ENCODE data around the gene CACNA1D.
A peak's percentile ranks its signal among the peaks of the same experiment; 100 is the strongest.

The CACNA1D gene

DNA sequence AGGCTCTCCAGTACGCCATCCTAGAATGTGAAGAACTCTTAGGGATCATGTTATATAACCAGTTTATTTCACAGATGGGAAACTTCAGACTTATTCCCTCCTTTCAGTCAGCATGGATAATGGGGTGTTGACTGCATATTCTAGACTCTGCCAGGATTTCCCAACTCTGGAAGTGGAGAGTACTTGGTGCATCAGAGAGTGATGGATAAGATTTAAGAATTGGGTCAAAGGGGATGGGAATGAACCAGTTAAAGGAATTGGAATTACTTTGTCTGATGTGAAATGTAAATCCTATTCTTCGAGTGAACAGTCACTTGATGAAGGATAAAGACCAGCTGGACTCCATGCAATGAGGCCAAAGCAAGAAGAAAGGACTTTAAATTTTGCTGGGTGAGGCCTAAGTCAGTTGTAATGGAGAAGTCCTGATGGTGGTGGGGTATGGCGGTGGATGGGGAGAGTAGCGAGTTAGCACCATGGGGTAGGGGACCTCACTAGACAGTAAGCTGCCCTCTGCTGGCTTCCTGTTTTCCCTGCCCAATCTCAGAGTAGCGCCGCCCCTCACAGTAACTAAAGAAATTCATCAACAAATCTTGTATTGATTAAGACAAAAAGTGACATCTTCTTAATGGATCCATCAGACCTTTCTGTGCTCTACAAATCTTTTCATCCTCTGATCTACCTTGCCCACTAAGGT lies 7.3 kb upstream of the CACNA1D start:
- H3K4me1 Mint-ChIP-seq (ENCODE audit: low read depth) = no peaks in the 10 kb centered on the region
- H3K36me3 Mint-ChIP-seq (ENCODE audit: low read depth) = no peaks in the 10 kb centered on the region
- no peak overlapping the region for H3K4me3 Mint-ChIP-seq
- no peak overlapping the region for H3K27ac Mint-ChIP-seq
- no peaks in the 10 kb centered on the region for H3K9me3 Mint-ChIP-seq
- H3K27me3 Mint-ChIP-seq = peaks cover 15% of the 10 kb centered on the region

DNA sequence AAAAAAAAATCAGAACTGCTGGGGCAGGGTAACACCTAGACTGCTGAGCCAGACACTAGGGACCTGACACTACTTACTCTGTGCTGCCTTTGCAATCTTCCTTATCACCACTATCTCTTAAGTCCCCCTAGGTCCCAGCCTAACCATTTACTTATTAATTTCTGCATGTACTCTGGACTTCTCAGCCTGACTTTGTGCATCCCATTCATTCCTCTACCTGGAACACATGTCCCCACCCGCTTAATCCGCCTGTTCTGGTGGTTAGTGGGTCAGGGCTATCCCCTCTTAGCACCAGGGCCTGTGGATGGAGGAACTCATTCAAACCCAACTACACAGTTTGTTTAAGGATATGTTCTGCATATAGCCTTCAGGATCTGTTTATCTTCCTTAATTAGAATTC lies 5.0 kb upstream of the CACNA1D start:
- Mint-ChIP-seq H3K4me1 (ENCODE audit: low read depth) (peaks cover 3% of the 10 kb centered on the region), H3K9me3 (no peaks in the 10 kb centered on the region), H3K27me3 (peaks cover 28% of the 10 kb centered on the region), H3K4me3 (no peak overlapping the region), H3K36me3 (ENCODE audit: low read depth) (no peaks in the 10 kb centered on the region), H3K27ac (no peak overlapping the region)

DNA sequence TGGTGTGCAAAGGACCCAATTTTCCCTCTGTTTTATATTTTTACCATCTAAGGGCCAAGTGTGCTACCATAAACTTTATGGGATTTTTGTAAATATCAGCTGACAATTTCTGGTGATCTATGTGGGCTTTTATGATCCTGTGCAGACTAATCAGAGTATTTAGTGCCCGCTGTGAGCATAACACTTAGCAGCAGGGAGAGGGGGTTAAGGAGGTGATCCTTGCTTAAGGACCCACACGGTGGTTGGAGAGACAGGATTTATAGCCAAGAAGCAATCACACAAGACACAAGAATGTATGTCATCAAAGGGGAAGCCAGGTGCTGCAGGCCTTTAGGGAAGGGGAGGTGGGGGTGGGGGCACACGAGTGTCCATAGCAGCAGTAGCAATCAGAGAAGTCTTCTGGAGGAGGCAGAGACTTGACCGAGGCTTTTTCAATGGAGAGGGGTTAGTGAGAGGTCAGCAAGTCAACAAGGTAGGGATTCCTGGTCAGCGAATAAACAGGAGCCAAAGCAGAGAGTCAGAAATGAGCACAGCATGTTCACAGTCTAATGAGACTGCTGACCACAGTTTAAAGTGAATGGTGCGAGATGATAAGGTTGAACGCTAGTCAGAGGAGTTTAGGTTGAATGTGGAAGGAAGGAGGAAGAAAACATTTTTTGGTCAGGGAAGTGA lies 4.5 kb upstream of the CACNA1D start:
- Mint-ChIP-seq H3K27me3 (peaks cover 28% of the 10 kb centered on the region), H3K36me3 (ENCODE audit: low read depth) (no peaks in the 10 kb centered on the region), H3K4me3 (no peak overlapping the region), H3K4me1 (ENCODE audit: low read depth) (peaks cover 4% of the 10 kb centered on the region), H3K9me3 (no peaks in the 10 kb centered on the region), H3K27ac (no peak overlapping the region)

DNA sequence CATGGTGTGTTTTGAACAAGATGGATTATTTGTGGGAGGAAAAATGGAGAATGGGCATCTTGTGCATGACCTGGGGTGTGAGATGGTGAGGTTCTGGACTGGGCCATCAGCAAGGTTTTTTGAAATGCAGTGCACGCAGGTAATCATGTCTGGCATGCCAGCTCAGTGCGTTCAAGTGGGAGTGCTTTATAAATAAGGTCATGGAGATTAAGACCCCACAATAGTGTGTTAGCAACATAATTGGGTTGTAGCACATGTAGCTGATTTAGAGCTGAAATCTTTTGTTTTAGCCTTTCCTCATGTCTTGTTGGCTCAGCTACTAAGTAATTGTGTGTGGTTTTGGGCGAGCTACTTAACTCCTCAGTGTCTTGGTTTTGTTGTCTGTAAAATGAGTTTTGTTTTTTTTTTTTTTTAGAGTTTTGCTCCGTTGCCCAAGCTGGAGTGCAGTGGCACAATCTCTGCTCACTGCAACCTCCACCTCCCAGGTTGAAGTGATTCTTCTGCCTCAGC lies 3.9 kb upstream of the CACNA1D start:
- Mint-ChIP-seq H3K27ac (no peak overlapping the region), H3K27me3 (peaks cover 28% of the 10 kb centered on the region), H3K4me3 (no peak overlapping the region), H3K9me3 (no peaks in the 10 kb centered on the region), H3K4me1 (ENCODE audit: low read depth) (peaks cover 7% of the 10 kb centered on the region), H3K36me3 (ENCODE audit: low read depth) (no peaks in the 10 kb centered on the region)

DNA sequence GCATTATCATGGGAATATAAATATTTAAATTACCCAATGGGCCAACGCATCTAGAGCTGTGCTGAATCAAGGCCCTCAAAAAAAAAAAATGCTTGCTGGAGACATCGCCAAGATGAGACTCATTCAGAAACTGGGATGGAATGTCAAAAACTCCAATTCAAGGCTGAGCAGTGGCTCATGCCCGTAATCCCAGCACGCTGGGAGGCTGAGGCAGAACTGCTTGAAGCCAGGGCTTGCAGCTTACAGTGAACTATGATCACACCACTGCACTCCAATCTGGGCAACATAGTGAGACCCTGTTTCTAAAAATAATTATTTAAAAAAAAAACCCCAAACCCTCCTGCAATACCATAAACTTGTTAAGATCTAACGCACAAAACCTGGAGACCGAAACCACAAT lies 3.1 kb upstream of the CACNA1D start:
- Mint-ChIP-seq H3K9me3 (no peaks in the 10 kb centered on the region), H3K36me3 (ENCODE audit: low read depth) (no peaks in the 10 kb centered on the region), H3K27ac (no peak overlapping the region), H3K4me3 (no peak overlapping the region), H3K4me1 (ENCODE audit: low read depth) (peaks cover 7% of the 10 kb centered on the region), H3K27me3 (peaks cover 34% of the 10 kb centered on the region)

DNA sequence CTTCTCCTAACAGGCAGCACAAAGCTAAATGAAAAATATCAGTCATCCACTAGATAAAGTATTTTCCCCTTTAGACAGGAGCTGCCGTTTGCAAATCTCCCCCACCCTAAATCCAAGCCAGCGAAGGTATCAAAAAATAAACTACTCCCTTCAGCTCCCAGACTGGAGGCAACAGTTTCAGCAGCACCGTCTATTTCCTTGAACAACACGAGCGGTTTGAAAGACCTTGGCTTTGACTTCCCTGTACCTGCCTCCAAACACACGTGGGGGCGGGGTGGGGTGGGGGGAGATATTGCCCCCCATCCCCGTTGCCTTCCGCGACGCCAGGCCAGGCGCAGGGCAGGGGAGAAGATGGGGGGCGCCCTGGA lies 832 bp upstream of the CACNA1D start:
- Mint-ChIP-seq H3K9me3 (no peaks in the 10 kb centered on the region), H3K4me1 (ENCODE audit: low read depth) (peaks cover 7% of the 10 kb centered on the region), H3K27me3 (peaks cover 56% of the 10 kb centered on the region), H3K4me3 (peak overlapping the region; percentile 36), H3K36me3 (ENCODE audit: low read depth) (no peaks in the 10 kb centered on the region), H3K27ac (no peak overlapping the region)

DNA sequence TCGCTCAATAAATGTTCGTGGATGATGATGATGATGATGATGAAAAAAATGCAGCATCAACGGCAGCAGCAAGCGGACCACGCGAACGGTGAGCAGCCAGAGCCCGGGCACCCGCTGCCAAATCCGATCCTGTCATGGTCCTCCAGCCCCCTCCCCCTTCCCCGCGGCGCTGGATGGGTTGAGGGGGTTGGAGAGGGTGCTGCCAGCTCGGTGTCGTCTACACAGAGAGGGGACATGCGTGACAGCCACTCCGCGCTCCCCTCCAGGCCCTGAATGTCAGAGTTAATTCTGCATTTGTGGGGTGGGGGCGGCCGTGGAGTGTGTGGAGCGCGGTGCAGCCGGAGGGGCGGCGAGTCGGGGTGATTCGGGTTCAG lies 722 bp downstream of the CACNA1D start:
- no peak overlapping the region for H3K27ac Mint-ChIP-seq
- peak overlapping the region; percentile 21 for H3K4me3 Mint-ChIP-seq
- H3K36me3 Mint-ChIP-seq (ENCODE audit: low read depth) = no peaks in the 10 kb centered on the region
- peaks cover 63% of the 10 kb centered on the region for H3K27me3 Mint-ChIP-seq
- H3K9me3 Mint-ChIP-seq = no peaks in the 10 kb centered on the region
- peaks cover 7% of the 10 kb centered on the region for H3K4me1 Mint-ChIP-seq (ENCODE audit: low read depth)

DNA sequence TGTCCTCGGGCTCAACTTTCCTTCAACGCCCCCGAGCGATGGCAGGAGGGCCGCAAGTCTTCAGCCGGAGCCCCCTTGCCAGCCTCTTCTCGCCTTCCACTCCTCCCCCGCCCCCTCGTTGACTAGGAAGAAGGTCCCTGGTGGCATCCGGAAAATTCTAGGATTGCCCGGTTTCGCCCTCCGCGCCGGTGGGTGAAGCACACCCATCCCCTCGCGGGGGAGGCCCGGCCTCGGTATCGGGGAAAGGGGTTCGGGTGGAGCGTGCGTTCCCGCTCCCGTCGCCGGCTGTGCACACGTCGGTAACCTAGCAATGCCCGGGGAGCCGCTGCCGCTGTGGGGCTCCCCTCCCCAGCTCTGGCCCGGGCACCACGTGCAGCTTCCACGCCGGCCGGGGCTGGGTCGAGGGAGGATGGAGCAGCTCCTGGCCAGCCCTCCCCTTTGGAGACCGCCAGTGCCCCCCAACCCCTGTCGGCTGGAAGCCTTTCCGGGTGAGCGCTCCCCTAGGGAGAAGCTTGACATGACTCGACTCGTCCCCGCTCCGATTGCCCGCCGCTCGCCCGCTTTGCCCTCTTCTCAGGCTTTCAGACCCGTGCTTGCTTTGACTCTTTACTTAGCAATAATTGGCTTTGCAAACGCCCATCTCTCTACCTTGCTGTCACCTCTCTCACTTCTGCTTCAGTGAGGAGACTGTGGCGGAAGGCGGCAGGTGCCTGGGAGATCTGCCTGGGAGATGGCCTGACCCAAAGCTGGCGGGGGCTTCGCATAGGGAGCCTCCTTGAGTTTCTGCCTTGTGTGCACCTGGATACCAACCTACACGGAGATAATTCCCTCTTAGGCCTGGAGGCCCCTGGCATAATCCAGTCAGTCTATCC lies 1.3 kb downstream of the CACNA1D start:
- peaks cover 7% of the 10 kb centered on the region for H3K4me1 Mint-ChIP-seq (ENCODE audit: low read depth)
- no peak overlapping the region for H3K27ac Mint-ChIP-seq
- peak overlapping the region; percentile 20 for H3K4me3 Mint-ChIP-seq
- no peaks in the 10 kb centered on the region for H3K36me3 Mint-ChIP-seq (ENCODE audit: low read depth)
- peaks cover 60% of the 10 kb centered on the region for H3K27me3 Mint-ChIP-seq
- H3K9me3 Mint-ChIP-seq = no peaks in the 10 kb centered on the region

DNA sequence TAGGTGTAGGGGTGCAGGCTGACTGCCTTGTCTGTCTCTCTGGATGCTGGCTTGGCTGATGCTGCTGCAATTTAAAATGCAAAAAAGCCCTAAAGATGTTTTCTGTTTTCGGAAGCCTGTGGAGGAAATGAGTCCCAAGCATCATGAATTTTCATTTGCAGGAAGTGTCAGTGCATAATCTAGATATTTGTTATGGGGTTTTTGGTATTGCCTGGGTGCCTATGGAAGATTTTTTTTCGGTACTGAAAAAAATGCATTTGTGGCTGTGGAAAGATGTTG lies 1.9 kb downstream of the CACNA1D start:
- peaks cover 7% of the 10 kb centered on the region for H3K4me1 Mint-ChIP-seq (ENCODE audit: low read depth)
- peaks cover 60% of the 10 kb centered on the region for H3K27me3 Mint-ChIP-seq
- H3K27ac Mint-ChIP-seq = no peak overlapping the region
- H3K9me3 Mint-ChIP-seq = no peaks in the 10 kb centered on the region
- H3K4me3 Mint-ChIP-seq = no peak overlapping the region
- H3K36me3 Mint-ChIP-seq (ENCODE audit: low read depth) = no peaks in the 10 kb centered on the region

DNA sequence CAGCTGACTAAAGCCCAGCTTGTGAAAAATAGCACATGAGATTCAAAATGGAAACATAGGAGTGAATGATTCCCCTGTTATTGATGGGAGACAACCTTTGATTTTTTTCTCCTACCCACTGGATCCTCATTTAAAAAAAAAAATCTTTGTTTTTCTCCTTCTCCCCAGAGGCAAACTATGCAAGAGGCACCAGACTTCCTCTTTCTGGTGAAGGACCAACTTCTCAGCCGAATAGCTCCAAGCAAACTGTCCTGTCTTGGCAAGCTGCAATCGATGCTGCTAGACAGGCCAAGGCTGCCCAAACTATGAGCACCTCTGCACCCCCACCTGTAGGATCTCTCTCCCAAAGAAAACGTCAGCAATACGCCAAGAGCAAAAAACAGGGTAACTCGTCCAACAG lies 2.6 kb downstream of the CACNA1D start:
- H3K9me3 Mint-ChIP-seq = no peaks in the 10 kb centered on the region
- H3K27me3 Mint-ChIP-seq = peaks cover 54% of the 10 kb centered on the region
- H3K4me3 Mint-ChIP-seq = no peak overlapping the region
- no peak overlapping the region for H3K27ac Mint-ChIP-seq
- no peaks in the 10 kb centered on the region for H3K36me3 Mint-ChIP-seq (ENCODE audit: low read depth)
- peaks cover 7% of the 10 kb centered on the region for H3K4me1 Mint-ChIP-seq (ENCODE audit: low read depth)

DNA sequence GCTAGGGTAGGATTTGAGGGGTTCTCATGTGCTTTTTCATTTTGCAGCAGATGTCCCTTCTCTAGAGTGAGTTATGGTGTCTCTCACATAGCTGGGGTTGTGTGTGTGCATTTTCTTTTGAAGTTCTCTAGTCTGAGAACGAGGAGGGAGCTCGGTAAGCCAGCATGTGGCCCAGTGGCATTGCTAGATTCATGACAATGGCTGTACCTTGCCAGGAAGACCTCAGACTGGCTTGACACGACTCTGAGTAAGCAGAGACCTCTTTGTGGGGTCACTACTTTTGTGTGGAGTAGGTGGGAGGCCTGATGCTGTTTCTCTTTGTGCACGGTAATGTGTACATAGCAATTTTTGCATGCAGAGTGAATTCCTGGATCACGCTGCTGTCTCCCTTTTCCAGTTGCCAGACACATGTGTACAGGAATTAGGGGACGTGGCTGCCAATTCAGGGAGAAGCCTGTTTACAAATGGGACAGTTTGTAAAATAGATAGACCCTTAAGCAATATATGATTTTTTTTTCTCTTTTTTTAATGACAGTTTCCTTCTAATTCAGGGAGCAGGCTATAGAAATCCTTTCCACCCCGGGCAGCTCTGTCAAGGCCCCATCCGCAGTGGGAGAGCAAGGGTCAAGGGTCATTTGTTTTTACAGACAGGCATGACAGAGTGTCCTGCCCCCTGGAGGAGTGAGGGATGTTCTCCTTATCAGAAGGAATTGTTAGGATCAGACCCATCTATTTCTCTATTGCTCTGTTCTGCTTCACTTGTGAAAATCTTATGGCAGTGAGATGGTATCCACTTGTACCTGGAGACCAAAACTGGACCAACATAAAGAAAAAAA lies 4.6 kb downstream of the CACNA1D start:
- Mint-ChIP-seq H3K9me3 (no peaks in the 10 kb centered on the region), H3K4me3 (no peak overlapping the region), H3K27me3 (peaks cover 43% of the 10 kb centered on the region), H3K4me1 (ENCODE audit: low read depth) (peaks cover 4% of the 10 kb centered on the region), H3K27ac (no peak overlapping the region), H3K36me3 (ENCODE audit: low read depth) (no peaks in the 10 kb centered on the region)

DNA sequence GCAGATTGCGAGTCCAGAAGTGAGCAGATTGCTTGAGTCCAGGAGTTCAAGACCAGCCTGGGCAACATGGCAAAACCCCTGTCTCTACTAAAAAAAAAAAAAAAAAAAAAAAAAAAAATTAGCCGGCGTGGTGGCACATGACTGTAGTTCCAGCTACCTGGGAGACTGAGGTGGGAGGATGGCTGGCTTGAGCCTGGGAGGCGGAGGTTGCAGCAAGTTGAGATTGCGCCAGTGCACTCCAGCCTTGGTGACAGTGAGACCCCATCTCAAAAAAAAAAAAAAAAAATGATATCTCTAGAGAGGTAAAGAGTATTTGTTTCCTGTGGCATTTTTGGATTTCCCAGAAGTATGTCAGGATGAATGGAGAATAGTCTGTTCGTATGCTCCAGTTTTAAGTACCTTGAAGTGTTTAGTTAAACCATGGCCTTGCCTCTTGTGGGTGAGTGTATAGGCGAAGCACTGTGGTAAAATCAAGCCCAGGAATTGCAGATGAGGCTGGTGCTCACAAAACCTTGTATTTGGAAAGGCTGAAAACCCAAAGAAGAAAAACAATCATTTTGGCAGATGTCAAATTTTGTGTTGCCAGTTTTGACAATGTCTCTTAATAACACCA lies 5.9 kb downstream of the CACNA1D start:
- Mint-ChIP-seq H3K4me1 (ENCODE audit: low read depth) (no peaks in the 10 kb centered on the region), H3K27ac (no peak overlapping the region), H3K4me3 (no peak overlapping the region), H3K9me3 (no peaks in the 10 kb centered on the region), H3K36me3 (ENCODE audit: low read depth) (no peaks in the 10 kb centered on the region), H3K27me3 (peaks cover 43% of the 10 kb centered on the region)

DNA sequence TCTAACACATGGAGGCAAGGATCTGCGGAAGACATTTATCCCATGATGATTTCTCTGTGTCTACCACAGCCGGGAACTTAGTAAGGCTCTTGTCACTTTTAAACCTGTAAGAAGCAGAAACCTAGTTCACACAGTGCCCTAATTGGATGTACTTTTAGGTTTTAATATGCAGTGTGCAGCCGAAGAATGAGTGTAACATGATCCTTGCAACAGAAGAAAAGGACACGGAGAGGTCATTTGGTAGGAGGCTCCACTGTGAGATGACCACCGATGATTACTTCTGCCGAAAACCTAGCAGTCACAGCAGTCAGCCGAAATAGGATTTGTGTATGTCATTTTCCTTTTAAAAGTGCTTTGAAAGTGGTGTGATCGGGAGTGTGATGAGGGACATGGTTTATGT lies 6.8 kb downstream of the CACNA1D start:
- Mint-ChIP-seq H3K9me3 (no peaks in the 10 kb centered on the region), H3K4me1 (ENCODE audit: low read depth) (no peaks in the 10 kb centered on the region), H3K36me3 (ENCODE audit: low read depth) (no peaks in the 10 kb centered on the region), H3K27ac (no peak overlapping the region), H3K27me3 (peaks cover 38% of the 10 kb centered on the region), H3K4me3 (no peak overlapping the region)

DNA sequence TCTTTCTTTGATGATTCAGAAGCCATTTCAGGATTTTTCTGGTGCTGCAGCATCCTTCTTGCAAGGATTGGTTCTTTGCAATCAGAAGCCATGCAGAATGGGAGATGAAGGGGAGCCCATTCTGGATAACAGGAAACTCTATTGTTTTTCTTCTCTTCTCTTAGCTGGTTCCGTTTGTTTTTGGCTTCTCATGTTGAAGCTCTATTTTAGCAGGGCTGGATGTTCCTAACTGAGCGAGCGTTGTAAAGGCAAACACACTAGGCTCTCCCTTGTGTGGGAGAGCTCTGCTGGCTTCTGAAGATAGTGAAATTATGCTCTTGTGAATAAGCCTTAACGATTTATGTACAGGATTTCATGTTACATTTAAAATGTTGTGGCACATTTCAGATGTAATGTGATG lies 8.3 kb downstream of the CACNA1D start:
- Mint-ChIP-seq H3K27ac (no peak overlapping the region), H3K27me3 (peaks cover 23% of the 10 kb centered on the region), H3K4me3 (no peak overlapping the region), H3K36me3 (ENCODE audit: low read depth) (no peaks in the 10 kb centered on the region), H3K4me1 (ENCODE audit: low read depth) (no peaks in the 10 kb centered on the region), H3K9me3 (no peaks in the 10 kb centered on the region)

All from stimulated activated naive CD8-positive, alpha-beta T cell treated with anti-CD3 and anti-CD28 coated beads, Interleukin-15, Interleukin-2, amounts not matched to agents 100 ng/mL and 50 ng/mL, for 24 hours (primary cell).